Panc1 (cell line): ENCODE measurements around the gene CDK5R1. TPM values are rescaled to one million over a fixed set of nuclear protein-coding genes. Genes with fewer than 3 reads are reported as not detected.

Experiments
- ATAC-seq: fragments of 200-7000 bp; cut with Tn5 transposase; 2 replicates; pipeline ENCODE4 v1.9.1; 2020; ENCODE audit warnings: mild to moderate bottlenecking, moderate library complexity
- BruUV-seq: library from RNA; stranded (reverse); fragments of 400-500 nt; replicated peaks from 2 replicates; lab custom pipeline; 2021; lab: Mats Ljungman, UMichigan
- CTCF ChIA-PET: fragments of 300-600 bp; sonication (Branson Sonifier 250); formaldehyde crosslinking; loops from one replicate; lab custom pipeline; 2022; ENCODE audit warnings: antibody characterized with exemption; lab: Charles Lee
- POLR2A ChIA-PET: fragments of 300-600 bp; sonication (Branson Sonifier 250); formaldehyde crosslinking; loops from one replicate; lab custom pipeline; 2022; ENCODE audit warnings: antibody characterized with exemption; lab: Charles Lee
- DNase-seq: peaks from one replicate; pipeline ENCODE4 v3.0.0-alpha.2; 2010; ENCODE audit warnings: low read depth, low spot score
- H3K27ac ChIP-seq: 2 replicates; pipeline ENCODE4 v1.5.1; 2011; ENCODE audit warnings: mild to moderate bottlenecking, low read length, inconsistent platforms
- H3K27me3 ChIP-seq: fragments of 200-500 bp; sonication (Bioruptor generic); 2 replicates; pipeline ENCODE4 v1.6.0; 2014; ENCODE audit warnings: low read length, inconsistent platforms; ENCODE audit not compliant: control insufficient read depth, insufficient read depth
- H3K36me3 ChIP-seq: fragments of 200-500 bp; sonication (Bioruptor generic); 2 replicates; pipeline ENCODE4 v1.5.1; 2014; ENCODE audit warnings: inconsistent platforms, mild to moderate bottlenecking, low read length, moderate library complexity; ENCODE audit not compliant: control insufficient read depth, insufficient read depth
- H3K4me1 ChIP-seq: 2 replicates; pipeline ENCODE4 v1.5.1; 2011; ENCODE audit warnings: inconsistent platforms, mild to moderate bottlenecking, low read length, moderate library complexity; ENCODE audit not compliant: control insufficient read depth, insufficient read depth
- H3K4me3 ChIP-seq, 2 experiments: 2 replicates each; pipeline ENCODE4 v1.5.1; 2011 to 2012; ENCODE audit warnings: low read depth in 2 of 2, low read length in 2 of 2, mild to moderate bottlenecking in 2 of 2, inconsistent platforms in 1 of 2, moderate library complexity in 1 of 2
- H3K9me3 ChIP-seq: fragments of 200-500 bp; sonication (Bioruptor generic); 2 replicates; pipeline ENCODE4 v1.5.1; 2014; ENCODE audit warnings: low read depth, mild to moderate bottlenecking, inconsistent platforms, low read length, moderate library complexity; ENCODE audit not compliant: control insufficient read depth, insufficient read depth
- POLR2AphosphoS5 ChIP-seq: IDR thresholded peaks from 2 replicates; pipeline ENCODE4 v1.6.1; 2012; ENCODE audit warnings: mild to moderate bottlenecking, low read depth, low read length, moderate library complexity
- REST ChIP-seq, 2 experiments: IDR thresholded peaks; 2 replicates each; pipeline ENCODE4 v1.6.1; 2011 to 2012; ENCODE audit warnings: low read depth in 2 of 2, control low read depth in 1 of 2, low read length in 1 of 2, mild to moderate bottlenecking in 1 of 2, moderate library complexity in 1 of 2; ENCODE audit not compliant: insufficient read depth in 1 of 2
- SIN3A ChIP-seq: IDR thresholded peaks from 2 replicates; pipeline ENCODE4 v1.6.1; 2012; ENCODE audit warnings: low read depth, mild to moderate bottlenecking, low read length, moderate library complexity, borderline replicate concordance; ENCODE audit not compliant: insufficient read depth
- TCF7L2 ChIP-seq: IDR thresholded peaks from 2 replicates; pipeline ENCODE4 v1.6.1; 2011; ENCODE audit warnings: mild to moderate bottlenecking, low read depth, low read length, inconsistent platforms
- in situ Hi-C: cut with HindIII; loops from 2 replicates; pipeline ENCODE4 v1.10.0; 2016; ENCODE audit warnings: low sequenced_read_pairs, low pct_unique_long_range_greater_than_20kb
- intact Hi-C: fragments of 100-400 bp; cut with micrococcal nuclease; formaldehyde crosslinking; loops from one replicate; pipeline ENCODE4 v1.10.0; 2022; ENCODE audit not compliant: unreplicated experiment
- total RNA-seq: library from RNA; stranded (reverse); gene quantifications from one replicate; pipeline ENCODE4 v1.2.1, GENCODE V29; 2021; ENCODE audit not compliant: unreplicated experiment
- TF ChIP-seq, protein P1 (sequence below): fragments of 450-650 bp; IDR thresholded peaks from 2 replicates; pipeline ENCODE4 v1.5.1; 2017; ENCODE audit warnings: mild to moderate bottlenecking

The CDK5R1 gene
- total RNA-seq, 1 experiment from 2014 or later: 7.9 TPM

DNA sequence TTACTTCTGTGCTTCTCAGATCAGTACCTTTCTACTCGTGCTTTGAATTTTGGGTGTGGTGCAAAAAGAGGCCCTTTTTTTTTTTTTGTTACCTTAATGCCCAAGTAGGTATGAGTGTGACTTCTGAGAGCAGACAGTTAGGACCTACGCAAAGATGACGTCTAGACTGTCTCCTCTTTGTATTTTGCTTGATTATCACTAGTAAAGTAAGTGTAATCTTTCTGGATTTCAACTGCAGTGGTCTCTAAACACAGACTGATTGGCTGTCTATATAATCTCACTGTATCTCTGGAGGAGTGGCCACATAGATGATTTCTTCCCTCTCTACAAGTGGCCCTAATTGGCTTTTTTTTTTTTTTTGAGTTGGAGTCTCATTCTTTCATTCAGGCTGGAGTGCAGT, 11.5 kb upstream of the CDK5R1 start:
- ChIA-PET CTCF (no interaction called here), POLR2A (no interaction called here)
- Histone ChIP-seq H3K27ac (no peak overlapping the region), H3K4me1 (no peaks in the 10 kb centered on the region), H3K4me3 (no peak overlapping the region), H3K36me3 (peaks cover 54% of the 10 kb centered on the region), H3K9me3 (no peaks in the 10 kb centered on the region), H3K27me3 (no peaks in the 10 kb centered on the region)
- BruUV-seq: no TSS peak
- no peak for TF ChIP-seq REST (IDR thresholded peaks at IDR 0.05; ENCODE audit: insufficient read depth in 1 of 2, low read depth in 2 of 2, low read length in 1 of 2)
- TF ChIP-seq SIN3A: no peak
- TF ChIP-seq POLR2AphosphoS5: no peak
- no peak for TF ChIP-seq TCF7L2
- TF ChIP-seq, protein P1, sequence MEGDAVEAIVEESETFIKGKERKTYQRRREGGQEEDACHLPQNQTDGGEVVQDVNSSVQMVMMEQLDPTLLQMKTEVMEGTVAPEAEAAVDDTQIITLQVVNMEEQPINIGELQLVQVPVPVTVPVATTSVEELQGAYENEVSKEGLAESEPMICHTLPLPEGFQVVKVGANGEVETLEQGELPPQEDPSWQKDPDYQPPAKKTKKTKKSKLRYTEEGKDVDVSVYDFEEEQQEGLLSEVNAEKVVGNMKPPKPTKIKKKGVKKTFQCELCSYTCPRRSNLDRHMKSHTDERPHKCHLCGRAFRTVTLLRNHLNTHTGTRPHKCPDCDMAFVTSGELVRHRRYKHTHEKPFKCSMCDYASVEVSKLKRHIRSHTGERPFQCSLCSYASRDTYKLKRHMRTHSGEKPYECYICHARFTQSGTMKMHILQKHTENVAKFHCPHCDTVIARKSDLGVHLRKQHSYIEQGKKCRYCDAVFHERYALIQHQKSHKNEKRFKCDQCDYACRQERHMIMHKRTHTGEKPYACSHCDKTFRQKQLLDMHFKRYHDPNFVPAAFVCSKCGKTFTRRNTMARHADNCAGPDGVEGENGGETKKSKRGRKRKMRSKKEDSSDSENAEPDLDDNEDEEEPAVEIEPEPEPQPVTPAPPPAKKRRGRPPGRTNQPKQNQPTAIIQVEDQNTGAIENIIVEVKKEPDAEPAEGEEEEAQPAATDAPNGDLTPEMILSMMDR: no peak
- in situ Hi-C loops: no loop called here
- intact Hi-C loops: no loop called here
- DNase-seq (no peak), ATAC-seq (no peak)

DNA sequence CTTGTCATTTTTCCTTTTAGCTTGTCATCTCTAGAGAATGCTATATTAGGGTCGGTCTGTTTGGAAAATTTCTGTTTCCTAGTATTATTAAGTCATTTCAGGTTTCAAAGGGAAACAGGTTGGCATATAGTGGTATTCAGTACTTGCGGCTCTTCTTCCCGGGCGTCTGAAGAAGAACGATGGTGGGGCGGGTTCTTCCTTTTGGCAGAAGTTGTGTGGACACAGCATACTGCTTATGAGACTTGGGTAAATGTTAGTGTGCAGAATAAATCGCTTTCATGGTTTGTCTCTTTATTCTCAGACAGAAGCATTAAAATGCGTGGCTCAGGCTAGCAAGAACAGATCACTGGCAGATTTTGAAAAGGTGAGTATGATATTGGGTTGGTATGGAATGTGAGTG, 9.6 kb upstream of the CDK5R1 start:
- no peak for ATAC-seq
- H3K27ac ChIP-seq: no peak overlapping the region
- intact Hi-C loops (no loop called here), in situ Hi-C loops (no loop called here)
- no peaks in the 10 kb centered on the region for H3K27me3 ChIP-seq
- no peak for DNase-seq
- no peak overlapping the region for H3K4me3 ChIP-seq
- no peak for TF ChIP-seq SIN3A
- TF ChIP-seq, protein P1: no peak
- no peak for TF ChIP-seq POLR2AphosphoS5
- no peak for TF ChIP-seq TCF7L2
- TF ChIP-seq REST (IDR thresholded peaks at IDR 0.05; ENCODE audit: insufficient read depth in 1 of 2, low read depth in 2 of 2, low read length in 1 of 2): no peak
- H3K36me3 ChIP-seq: peaks cover 52% of the 10 kb centered on the region
- ChIA-PET CTCF (no interaction called here), POLR2A (no interaction called here)
- H3K9me3 ChIP-seq: no peaks in the 10 kb centered on the region
- no TSS peak for BruUV-seq
- no peaks in the 10 kb centered on the region for H3K4me1 ChIP-seq
